HuH-7 (cell line): ENCODE data around the gene C10orf62.
"Not testable (repeated sequence)": the region's sequence is repeated elsewhere in the genome, so short reads cannot be mapped to it uniquely, and the experiment has no call there.

Source experiments
- DNase-seq: peaks from one replicate; pipeline ENCODE4 v3.0.0; 2011; ENCODE audit warnings: low spot score

C10orf62 gene

GRCh38 chr10:97629289-97629688, 39.8 kb downstream of the C10orf62 start:
- no peak for DNase-seq

GRCh38 chr10:97631098-97631497, 41.6 kb downstream of the C10orf62 start:
- no peak for DNase-seq

GRCh38 chr10:97632949-97633884, 43.7 kb downstream of the C10orf62 start, which contains the start of gene MORN4:
MORN4 (minus strand) TSS chr10:97633500; CDS start chr10:97619653, 13,847 bp downstream.
- DNase-seq = peak; percentile 90

- DNase-seq = no peak
Observed at GRCh38 chr10:97633921-97634320, 44.4 kb downstream of the C10orf62 start.

- DNase-seq = no peak
Observed at GRCh38 chr10:97635577-97635976, 46.1 kb downstream of the C10orf62 start.

GRCh38 chr10:97639090-97639489, 49.6 kb downstream of the C10orf62 start:
- DNase-seq = not testable (repeated sequence)

GRCh38 chr10:97640174-97640867, 50.8 kb downstream of the C10orf62 start, which contains the start of gene PI4K2A:
PI4K2A (plus strand) TSS chr10:97640671; CDS start chr10:97640743, 72 bp downstream.
- DNase-seq = peak; percentile 95
